Measurements from ENCODE around the gene HMCN1.

Gene HMCN1

GRCh38 chr1:185824106-185824505, 89.9 kb downstream of the HMCN1 start:
- TF ChIP-seq CTCF (IDR thresholded peaks at IDR 0.05), result no peak

GRCh38 chr1:185825556-185825955, 91.4 kb downstream of the HMCN1 start:
- no peak for TF ChIP-seq CTCF (IDR thresholded peaks at IDR 0.05)

DNA sequence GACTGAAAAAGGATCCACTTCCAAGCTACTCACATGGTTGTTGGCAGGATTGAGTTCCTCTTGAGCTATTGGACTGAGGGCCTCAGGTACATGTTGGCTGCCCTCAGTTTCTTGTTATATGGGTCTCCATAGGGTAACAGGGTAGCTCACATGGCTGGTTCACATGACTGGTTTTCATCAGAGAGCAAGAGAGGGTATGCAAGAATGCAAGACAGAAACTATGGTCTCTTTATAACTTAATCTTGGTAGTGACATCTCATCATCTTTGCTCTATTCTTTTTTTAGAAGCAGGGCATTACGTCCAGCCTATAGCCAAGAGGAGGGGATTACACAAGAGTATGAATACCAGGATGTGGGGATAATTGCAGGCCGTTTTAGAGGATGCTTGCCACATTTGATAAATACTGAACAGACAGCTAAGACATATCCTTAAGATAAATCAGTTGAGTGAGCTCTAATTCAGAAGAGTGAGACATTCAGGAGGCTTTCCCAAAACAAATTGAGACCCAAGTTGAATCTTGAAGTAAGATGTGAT, 100.2 kb downstream of the HMCN1 start:
- no peak for TF ChIP-seq CTCF (IDR thresholded peaks at IDR 0.05)

DNA sequence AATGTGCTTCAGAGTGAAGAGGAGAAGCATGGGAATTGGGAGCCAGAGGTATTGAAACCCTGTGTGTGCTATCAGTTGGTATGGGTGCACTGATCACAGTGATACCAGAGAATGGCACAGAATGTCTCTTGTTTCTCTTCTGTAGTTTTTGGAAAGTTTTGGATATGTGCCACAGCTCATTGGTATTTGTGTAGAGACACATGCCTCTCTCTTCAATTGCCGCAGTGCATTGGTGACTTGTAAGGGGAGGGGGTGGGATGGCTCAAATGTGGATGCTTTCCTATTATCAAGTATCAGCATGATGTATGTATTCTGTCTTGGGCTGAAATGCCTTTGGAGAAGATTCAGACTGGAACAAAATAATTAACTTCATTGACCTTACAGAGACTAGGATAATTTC, 101.0 kb downstream of the HMCN1 start:
- TF ChIP-seq CTCF (IDR thresholded peaks at IDR 0.05), result no peak

DNA sequence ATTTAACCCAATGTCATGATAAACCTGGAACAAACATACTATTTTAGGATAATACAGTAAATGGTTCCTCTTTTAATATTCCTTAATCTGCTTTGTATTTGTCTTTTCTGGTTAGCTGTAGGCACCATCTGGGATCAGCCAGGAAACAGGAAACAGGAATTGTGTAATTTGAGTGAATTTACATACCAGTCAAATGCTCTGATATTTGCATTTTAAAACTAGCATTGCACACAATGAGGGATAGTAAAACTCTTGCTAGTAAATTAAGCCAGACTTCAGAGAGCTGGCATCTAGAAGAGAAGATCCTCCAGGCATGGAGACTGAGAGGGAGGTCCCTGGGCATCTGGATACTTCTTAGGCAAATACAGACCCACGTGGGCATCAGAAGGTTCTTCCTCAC, 103.5 kb downstream of the HMCN1 start:
- no peak for TF ChIP-seq CTCF (IDR thresholded peaks at IDR 0.05)

DNA sequence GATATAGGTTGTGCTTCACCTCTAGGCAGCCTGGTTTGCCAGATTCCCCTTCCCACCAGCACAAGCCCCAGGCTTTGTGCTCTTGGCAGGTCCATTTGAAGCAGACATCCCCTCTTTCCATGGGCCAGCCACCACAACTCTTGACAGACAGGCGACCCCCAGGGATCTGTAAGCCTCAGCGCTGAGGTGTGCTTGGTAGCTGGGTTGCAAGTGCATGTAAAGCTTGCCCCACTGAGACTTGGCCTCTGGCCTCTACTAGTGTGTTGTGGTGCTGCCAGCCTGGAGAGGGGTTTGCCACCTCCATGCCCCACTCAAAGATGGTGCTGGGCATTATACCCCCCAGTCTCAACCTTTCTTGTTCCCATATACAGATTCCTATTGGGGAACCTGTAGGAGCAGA, 103.9 kb downstream of the HMCN1 start:
- no peak for TF ChIP-seq CTCF (IDR thresholded peaks at IDR 0.05)

GRCh38 chr1:185840880-185841279, 106.7 kb downstream of the HMCN1 start:
- TF ChIP-seq CTCF (IDR thresholded peaks at IDR 0.05), result no peak

DNA sequence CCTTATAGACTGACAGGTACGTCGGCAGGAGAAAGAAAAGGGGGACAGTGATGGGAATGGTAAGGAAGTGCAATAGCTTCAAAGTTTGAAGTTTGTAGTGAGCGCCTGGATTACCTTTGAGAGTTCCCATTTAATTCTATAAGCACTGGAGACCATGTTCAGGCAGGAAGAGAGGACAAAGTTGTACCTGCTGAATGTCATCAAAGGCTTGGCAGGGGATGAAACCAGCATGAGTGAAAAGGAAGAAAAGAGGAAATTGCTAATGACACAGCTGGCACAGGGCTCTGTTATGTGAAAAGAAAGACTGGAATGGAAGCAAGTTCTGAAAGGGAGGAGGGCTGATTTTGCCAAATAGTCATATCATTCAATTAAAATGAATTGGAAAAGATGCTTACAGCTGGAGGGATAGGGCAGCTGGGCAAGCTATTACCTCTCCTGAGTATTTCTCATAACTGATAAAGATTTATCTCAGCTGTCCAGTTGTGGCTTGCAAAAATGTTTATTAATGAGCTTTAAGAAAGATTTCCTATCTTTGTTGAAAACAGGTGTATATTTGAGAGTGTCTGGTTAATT, 109.2 kb downstream of the HMCN1 start:
- no peak for TF ChIP-seq CTCF (IDR thresholded peaks at IDR 0.05)
